Stomach smooth muscle (tissue), 2 donors: ENCODE measurements around the gene CAMK2D.
A peak's percentile ranks its signal among the peaks of the same experiment; 100 is the strongest.

Source experiments
- H3K27ac ChIP-seq: one replicate; pipeline ENCODE4 v1.7.0; 2013; ENCODE audit warnings: mild to moderate bottlenecking, low read length, inconsistent platforms
- H3K27me3 ChIP-seq, 2 donors: one replicate each; pipeline ENCODE4 v1.7.0; 2013; ENCODE audit warnings: low read length in 2 of 2; ENCODE audit not compliant: insufficient read depth in 2 of 2, control insufficient read depth in 1 of 2
- H3K36me3 ChIP-seq, 2 donors: one replicate each; pipeline ENCODE4 v1.7.0; 2013; ENCODE audit warnings: low read length in 2 of 2; ENCODE audit not compliant: control insufficient read depth in 2 of 2, insufficient read depth in 2 of 2
- H3K4me1 ChIP-seq: one replicate; pipeline ENCODE4 v1.7.0; 2013; ENCODE audit warnings: low read length; ENCODE audit not compliant: control insufficient read depth, insufficient read depth
- H3K4me3 ChIP-seq, 2 donors: one replicate each; pipeline ENCODE4 v1.7.0; 2013; ENCODE audit warnings: low read length in 2 of 2
- H3K9ac ChIP-seq, 2 donors: one replicate each; pipeline ENCODE4 v1.7.0; 2013; ENCODE audit warnings: low read length in 2 of 2, mild to moderate bottlenecking in 1 of 2
- H3K9me3 ChIP-seq, 2 donors: one replicate each; pipeline ENCODE4 v1.7.0; 2013; ENCODE audit warnings: low read length in 2 of 2; ENCODE audit not compliant: control insufficient read depth in 2 of 2
- donor health status: healthy.
- donor health status: Pancreatic carcinoma.

The CAMK2D gene

DNA sequence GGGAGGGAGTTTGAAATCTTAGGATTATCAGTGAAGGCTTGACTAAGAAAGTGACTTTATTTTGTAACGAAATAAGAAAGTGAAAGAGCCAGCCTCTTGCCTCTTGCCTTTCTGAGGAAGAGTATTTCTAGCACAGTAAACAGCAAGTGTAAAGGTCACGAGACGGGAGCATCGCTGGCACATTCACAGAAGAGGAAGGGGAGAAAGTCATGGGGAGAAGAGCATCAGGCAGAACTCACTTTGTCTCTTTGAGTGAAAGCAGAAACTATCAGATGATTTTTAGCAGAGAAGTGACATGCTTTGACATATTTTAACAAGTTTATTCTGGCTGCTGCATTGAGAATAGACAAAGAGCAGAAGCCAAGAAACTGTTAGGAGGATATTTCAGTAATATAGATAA, 313.8 kb downstream of the CAMK2D start:
- H3K4me1 ChIP-seq, result peaks cover 13% of the 10 kb centered on the region
- H3K36me3 ChIP-seq, result no peaks in the 10 kb centered on the region
- peaks cover 4 to 5% of the 10 kb centered on the region in 2 donors for H3K9me3 ChIP-seq

GRCh38 chr4:113447061-113447460, 314.5 kb downstream of the CAMK2D start:
- no peaks in the 10 kb centered on the region for H3K36me3 ChIP-seq
- H3K4me1 ChIP-seq, result peaks cover 10% of the 10 kb centered on the region
- peak overlapping the region; percentile 37 for H3K27ac ChIP-seq
- H3K4me3 ChIP-seq, result peak overlapping the region in 1 of 2 donors; percentile 13
- peak overlapping the region in 1 of 2 donors; percentile 26 for H3K9ac ChIP-seq
- peaks cover 4 to 5% of the 10 kb centered on the region in 2 donors for H3K9me3 ChIP-seq
- H3K27me3 ChIP-seq, result no peaks in the 10 kb centered on the region

More for the DNA sequence above, 313.8 kb downstream of the CAMK2D start:
- H3K9ac ChIP-seq, result peak overlapping the region in 1 of 2 donors; percentile 26
- H3K4me3 ChIP-seq, result peak overlapping the region; percentile 17 to 20
- no peaks in the 10 kb centered on the region for H3K27me3 ChIP-seq
- H3K27ac ChIP-seq, result peak overlapping the region; percentile 37

GRCh38 chr4:113446019-113446418, 315.5 kb downstream of the CAMK2D start:
- no peaks in the 10 kb centered on the region for H3K27me3 ChIP-seq
- peak overlapping the region; percentile 37 for H3K27ac ChIP-seq
- peaks cover 4 to 5% of the 10 kb centered on the region in 2 donors for H3K9me3 ChIP-seq
- H3K36me3 ChIP-seq, result no peaks in the 10 kb centered on the region
- no peak overlapping the region for H3K9ac ChIP-seq
- peaks cover 9% of the 10 kb centered on the region for H3K4me1 ChIP-seq
- no peak overlapping the region for H3K4me3 ChIP-seq

DNA sequence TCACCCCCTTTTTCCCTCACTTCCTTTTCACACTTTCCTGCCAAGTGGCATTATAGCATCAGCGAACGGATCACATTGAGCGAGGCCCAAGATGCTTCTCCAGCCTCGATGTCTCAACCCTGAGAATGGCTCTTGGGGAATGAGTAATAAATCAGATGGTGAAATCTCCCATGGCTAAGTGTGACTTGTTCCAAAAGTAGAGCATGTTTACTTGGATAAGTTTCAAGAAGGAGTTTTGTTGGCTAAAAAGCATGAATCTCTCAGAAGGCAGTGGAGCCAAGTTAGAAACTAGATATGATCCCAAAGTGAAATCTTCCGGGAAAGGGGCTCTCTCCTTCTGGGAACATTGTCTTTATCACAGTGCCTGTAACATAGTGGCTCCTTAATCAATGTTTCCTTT, 316.3 kb downstream of the CAMK2D start:
- H3K9me3 ChIP-seq, result peaks cover 4 to 5% of the 10 kb centered on the region in 2 donors
- no peaks in the 10 kb centered on the region for H3K36me3 ChIP-seq
- no peak overlapping the region for H3K4me3 ChIP-seq
- H3K9ac ChIP-seq, result no peak overlapping the region
- H3K4me1 ChIP-seq, result peaks cover 9% of the 10 kb centered on the region
- peak overlapping the region; percentile 32 for H3K27ac ChIP-seq
- H3K27me3 ChIP-seq, result no peaks in the 10 kb centered on the region

GRCh38 chr4:113444386-113444785, 317.2 kb downstream of the CAMK2D start:
- Histone ChIP-seq H3K27me3 (no peaks in the 10 kb centered on the region), H3K27ac (peak overlapping the region; percentile 1), H3K9me3 (peaks cover 4 to 5% of the 10 kb centered on the region in 2 donors), H3K9ac (no peak overlapping the region), H3K4me1 (peaks cover 9% of the 10 kb centered on the region), H3K36me3 (no peaks in the 10 kb centered on the region), H3K4me3 (peak overlapping the region in 1 of 2 donors; percentile 5)

- no peaks in the 10 kb centered on the region for H3K27me3 ChIP-seq
- peaks cover 9% of the 10 kb centered on the region for H3K4me1 ChIP-seq
- H3K9me3 ChIP-seq, result peaks cover 4 to 5% of the 10 kb centered on the region in 2 donors
- H3K27ac ChIP-seq, result no peak overlapping the region
- H3K4me3 ChIP-seq, result no peak overlapping the region
- H3K36me3 ChIP-seq, result no peaks in the 10 kb centered on the region
- no peak overlapping the region for H3K9ac ChIP-seq
Measured at GRCh38 chr4:113442826-113443225, 318.7 kb downstream of the CAMK2D start.

- no peak overlapping the region for H3K27ac ChIP-seq
- H3K36me3 ChIP-seq, result no peaks in the 10 kb centered on the region
- H3K27me3 ChIP-seq, result no peaks in the 10 kb centered on the region
- H3K9me3 ChIP-seq, result no peaks in the 10 kb centered on the region
- no peak overlapping the region for H3K9ac ChIP-seq
- H3K4me1 ChIP-seq, result peaks cover 21% of the 10 kb centered on the region
- no peak overlapping the region for H3K4me3 ChIP-seq
Measured at GRCh38 chr4:113440371-113440770, 321.2 kb downstream of the CAMK2D start.

DNA sequence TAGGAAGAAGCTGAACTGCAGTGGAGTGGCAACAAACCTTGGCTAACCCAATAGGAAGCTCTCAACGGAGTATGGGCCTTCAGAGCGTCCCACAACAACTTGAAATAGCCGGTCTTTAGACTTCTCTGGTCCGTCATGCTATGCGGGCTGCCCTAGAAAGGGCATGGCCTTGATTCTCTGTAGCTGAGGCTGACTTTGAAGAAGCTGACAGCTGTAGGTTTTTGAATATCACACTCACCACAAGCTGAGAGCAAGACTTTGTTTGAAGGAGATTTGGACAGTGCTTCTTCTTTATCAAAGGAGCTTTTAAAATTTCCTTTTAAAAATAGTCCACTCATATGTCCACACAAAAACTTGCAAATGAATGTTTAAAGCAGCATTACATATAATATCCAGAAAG, 322.9 kb downstream of the CAMK2D start:
- Histone ChIP-seq H3K9ac (no peak overlapping the region), H3K27ac (no peak overlapping the region), H3K36me3 (no peaks in the 10 kb centered on the region), H3K27me3 (no peaks in the 10 kb centered on the region), H3K9me3 (no peaks in the 10 kb centered on the region), H3K4me3 (no peak overlapping the region), H3K4me1 (peaks cover 12% of the 10 kb centered on the region)

GRCh38 chr4:113437129-113437528, 324.4 kb downstream of the CAMK2D start:
- H3K4me1 ChIP-seq, result peaks cover 12% of the 10 kb centered on the region
- no peaks in the 10 kb centered on the region for H3K27me3 ChIP-seq
- H3K4me3 ChIP-seq, result peak overlapping the region in 1 of 2 donors; percentile 31
- H3K27ac ChIP-seq, result peak overlapping the region; percentile 42
- H3K9ac ChIP-seq, result no peak overlapping the region
- no peaks in the 10 kb centered on the region for H3K36me3 ChIP-seq
- no peaks in the 10 kb centered on the region for H3K9me3 ChIP-seq

DNA sequence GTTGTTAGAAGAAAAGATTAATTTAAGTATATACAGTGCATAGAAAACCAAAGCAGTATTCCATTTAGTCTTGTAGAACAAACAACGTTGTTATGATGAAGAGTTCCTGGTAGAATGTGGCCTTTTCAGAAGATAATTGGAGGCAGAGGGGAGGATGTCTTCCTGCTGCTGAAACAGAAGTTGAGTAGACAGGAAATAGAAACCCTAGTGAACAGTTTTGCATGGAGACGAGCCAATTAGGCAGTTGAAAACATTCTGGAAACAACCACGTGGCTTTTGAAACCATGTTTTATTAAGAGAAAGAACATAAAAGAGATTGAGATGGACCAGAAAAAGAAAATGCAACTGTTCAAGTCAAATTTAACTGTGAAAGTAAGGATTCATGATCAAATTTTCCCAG, 325.2 kb downstream of the CAMK2D start:
- H3K27me3 ChIP-seq, result no peaks in the 10 kb centered on the region
- no peak overlapping the region for H3K9ac ChIP-seq
- no peak overlapping the region for H3K27ac ChIP-seq
- H3K9me3 ChIP-seq, result no peaks in the 10 kb centered on the region
- H3K36me3 ChIP-seq, result no peaks in the 10 kb centered on the region
- peaks cover 12% of the 10 kb centered on the region for H3K4me1 ChIP-seq
- H3K4me3 ChIP-seq, result no peak overlapping the region

DNA sequence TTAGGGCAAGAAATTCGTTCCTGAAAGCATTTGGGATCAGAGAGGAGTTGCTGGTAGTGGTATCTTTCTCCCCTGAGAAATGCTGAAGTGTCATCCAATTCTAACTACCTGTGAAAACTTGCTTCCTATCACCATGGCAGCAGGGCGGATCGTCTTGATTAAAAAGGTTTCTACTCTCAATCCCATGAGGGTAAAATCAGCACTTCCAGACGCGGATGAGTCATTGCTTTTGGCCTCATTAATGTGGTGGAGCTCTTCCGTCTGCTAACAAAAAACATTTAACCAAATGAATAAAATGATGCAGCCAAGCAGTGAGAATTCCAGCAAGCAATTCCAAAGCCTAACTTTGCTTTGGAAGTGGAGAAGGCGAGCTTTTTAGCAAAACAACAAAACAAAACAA, 325.6 kb downstream of the CAMK2D start:
- H3K4me1 ChIP-seq, result peaks cover 12% of the 10 kb centered on the region
- H3K9me3 ChIP-seq, result no peaks in the 10 kb centered on the region
- H3K4me3 ChIP-seq, result no peak overlapping the region
- H3K27ac ChIP-seq, result no peak overlapping the region
- H3K36me3 ChIP-seq, result no peaks in the 10 kb centered on the region
- H3K27me3 ChIP-seq, result no peaks in the 10 kb centered on the region
- H3K9ac ChIP-seq, result no peak overlapping the region
